Fibroblast of lung (primary cell): ENCODE data around the gene DAPK1. TPM values are rescaled to one million over a fixed set of nuclear protein-coding genes. Genes with fewer than 3 reads are reported as not detected.

Experiments used
- DNase-seq, 2 donors: peaks; one replicate each; pipeline versions ENCODE4 v3.0.0 to v3.0.0-alpha.2; 2010; ENCODE audit warnings: low read depth in 2 of 2
- H2AFZ ChIP-seq: 2 replicates; pipeline ENCODE4 v1.5.1; 2012; ENCODE audit warnings: low read length, control low read depth, inconsistent platforms
- H3K27ac ChIP-seq: 2 replicates; pipeline ENCODE4 v1.5.1; 2011; ENCODE audit warnings: low read length, control low read depth; ENCODE audit not compliant: insufficient read depth
- H3K27me3 ChIP-seq: 2 replicates; pipeline ENCODE4 v1.5.1; 2011; ENCODE audit warnings: mild to moderate bottlenecking, low read length; ENCODE audit not compliant: control insufficient read depth, insufficient read depth
- H3K36me3 ChIP-seq: 2 replicates; pipeline ENCODE4 v1.5.1; 2011; ENCODE audit warnings: low read length; ENCODE audit not compliant: control insufficient read depth, insufficient read depth
- H3K4me1 ChIP-seq: 2 replicates; pipeline ENCODE4 v1.5.1; 2011; ENCODE audit warnings: low read length; ENCODE audit not compliant: control insufficient read depth, insufficient read depth; ENCODE audit errors: extremely low read depth
- H3K4me2 ChIP-seq: 2 replicates; pipeline ENCODE4 v1.5.1; 2011; ENCODE audit warnings: low read length, control low read depth; ENCODE audit not compliant: insufficient read depth; ENCODE audit errors: extremely low read depth
- H3K4me3 ChIP-seq, 4 experiments: fragments of 200-600 bp in 1 of 4; sonication (generic) in 1 of 4; replicated peaks in 1 of 4; 2 replicates each; pipeline ENCODE4 v1.5.1; 2011 to 2016; ENCODE audit warnings: low read length in 4 of 4, low read depth in 3 of 4, mild to moderate bottlenecking in 3 of 4, control low read depth in 2 of 4, inconsistent platforms in 1 of 4, mixed read lengths in 1 of 4; ENCODE audit not compliant: insufficient read depth in 1 of 4; ENCODE audit errors: control extremely low read depth in 1 of 4
- H3K79me2 ChIP-seq: 2 replicates; pipeline ENCODE4 v1.5.1; 2012; ENCODE audit warnings: mild to moderate bottlenecking, low read length, inconsistent platforms; ENCODE audit not compliant: control insufficient read depth, insufficient read depth
- H3K9ac ChIP-seq: 2 replicates; pipeline ENCODE4 v1.5.1; 2011; ENCODE audit warnings: mild to moderate bottlenecking, low read length, control low read depth; ENCODE audit not compliant: insufficient read depth
- H3K9me3 ChIP-seq: 2 replicates; pipeline ENCODE4 v1.5.1; 2012; ENCODE audit warnings: low read depth, low read length; ENCODE audit not compliant: control insufficient read depth, insufficient read depth
- H4K20me1 ChIP-seq: 2 replicates; pipeline ENCODE4 v1.5.1; 2011; ENCODE audit warnings: low read length; ENCODE audit not compliant: control insufficient read depth, insufficient read depth; ENCODE audit errors: extremely low read depth
- EZH2 ChIP-seq: IDR thresholded peaks from 2 replicates; pipeline ENCODE4 v1.5.1; 2012; ENCODE audit warnings: low read length, control low read depth, mild to moderate bottlenecking; ENCODE audit errors: missing control alignments
- polyA plus RNA-seq, 2 donors: library from polyadenylated mRNA; depleted of rRNA in 1 of 2; stranded (reverse) in 1 of 2; unstranded in 1 of 2; fragments of >200 nt; gene quantifications; 2 replicates each; pipeline ENCODE4 v1.2.1, GENCODE V29; 2011 to 2012; ENCODE audit warnings: missing spikeins in 1 of 2
- total RNA-seq: library from RNA; depleted of rRNA; stranded (reverse); fragments of >200 nt; gene quantifications from 2 replicates; pipeline ENCODE4 v1.2.1, GENCODE V29; 2014
- TF ChIP-seq, protein P1 (sequence below), 2 donors: IDR thresholded peaks in 1 of 2; conservative IDR thresholded peaks in 1 of 2; 1 replicate in 1 of 2; 2 replicates in 1 of 2; pipeline ENCODE4 v1.5.1; 2011 to 2012; ENCODE audit warnings: low read length in 2 of 2, control low read depth in 1 of 2, inconsistent platforms in 1 of 2, low read depth in 1 of 2, mild to moderate bottlenecking in 1 of 2

Gene DAPK1
- total and polyA plus RNA-seq, 2 donors (not counting 1 experiment from before 2014, with no cell fraction given), result 1.1 to 15.5 TPM

- Histone ChIP-seq H3K36me3 (peaks cover 4% of the 10 kb centered on the region), H3K27me3 (no peaks in the 10 kb centered on the region), H2AFZ (no peak overlapping the region), H3K9ac (no peak overlapping the region), H3K79me2 (no peaks in the 10 kb centered on the region), H3K4me3 (no peak overlapping the region), H4K20me1 (no peaks in the 10 kb centered on the region), H3K9me3 (no peaks in the 10 kb centered on the region), H3K4me2 (no peak overlapping the region), H3K27ac (no peak overlapping the region), H3K4me1 (no peaks in the 10 kb centered on the region)
- DNase-seq, result no peak
- TF ChIP-seq EZH2, result no peak
- TF ChIP-seq, protein P1, sequence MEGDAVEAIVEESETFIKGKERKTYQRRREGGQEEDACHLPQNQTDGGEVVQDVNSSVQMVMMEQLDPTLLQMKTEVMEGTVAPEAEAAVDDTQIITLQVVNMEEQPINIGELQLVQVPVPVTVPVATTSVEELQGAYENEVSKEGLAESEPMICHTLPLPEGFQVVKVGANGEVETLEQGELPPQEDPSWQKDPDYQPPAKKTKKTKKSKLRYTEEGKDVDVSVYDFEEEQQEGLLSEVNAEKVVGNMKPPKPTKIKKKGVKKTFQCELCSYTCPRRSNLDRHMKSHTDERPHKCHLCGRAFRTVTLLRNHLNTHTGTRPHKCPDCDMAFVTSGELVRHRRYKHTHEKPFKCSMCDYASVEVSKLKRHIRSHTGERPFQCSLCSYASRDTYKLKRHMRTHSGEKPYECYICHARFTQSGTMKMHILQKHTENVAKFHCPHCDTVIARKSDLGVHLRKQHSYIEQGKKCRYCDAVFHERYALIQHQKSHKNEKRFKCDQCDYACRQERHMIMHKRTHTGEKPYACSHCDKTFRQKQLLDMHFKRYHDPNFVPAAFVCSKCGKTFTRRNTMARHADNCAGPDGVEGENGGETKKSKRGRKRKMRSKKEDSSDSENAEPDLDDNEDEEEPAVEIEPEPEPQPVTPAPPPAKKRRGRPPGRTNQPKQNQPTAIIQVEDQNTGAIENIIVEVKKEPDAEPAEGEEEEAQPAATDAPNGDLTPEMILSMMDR (conservative IDR thresholded peaks at IDR 0.05 in 1 of 2, IDR thresholded peaks at IDR 0.05 in 1 of 2; ENCODE audit: low read depth in 1 of 2, low read length in 2 of 2), result no peak
Observed at GRCh38 chr9:87734106-87734505, 236.4 kb downstream of the DAPK1 start.

DNA sequence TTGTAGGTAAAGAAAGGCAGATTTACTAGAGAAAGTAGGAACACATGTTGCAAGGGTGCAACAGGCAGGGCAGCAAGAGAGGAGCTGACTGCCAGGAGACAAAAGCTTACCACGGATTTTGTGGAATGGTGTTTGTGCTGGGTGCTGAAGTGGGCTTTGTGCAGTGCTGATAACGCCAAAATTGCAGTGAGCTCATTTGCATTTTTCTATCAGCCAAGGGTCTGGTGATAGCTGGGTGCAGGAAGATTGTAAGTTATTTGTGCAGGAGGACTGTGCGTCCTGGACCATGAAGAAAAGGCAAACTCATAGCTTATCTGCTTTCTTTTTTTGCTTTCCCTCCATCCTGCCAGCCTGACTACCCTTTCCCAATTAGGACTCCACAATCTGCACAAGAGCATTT is 241.9 kb downstream of the DAPK1 start:
- no peak overlapping the region for H3K9ac ChIP-seq
- DNase-seq, result no peak
- no peak overlapping the region for H3K27ac ChIP-seq
- no peaks in the 10 kb centered on the region for H3K9me3 ChIP-seq
- H3K36me3 ChIP-seq, result no peaks in the 10 kb centered on the region
- H3K27me3 ChIP-seq, result no peaks in the 10 kb centered on the region
- no peak overlapping the region for H3K4me2 ChIP-seq
- TF ChIP-seq, protein P1 (conservative IDR thresholded peaks at IDR 0.05 in 1 of 2, IDR thresholded peaks at IDR 0.05 in 1 of 2; ENCODE audit: low read depth in 1 of 2, low read length in 2 of 2), result no peak
- no peak for TF ChIP-seq EZH2
- no peaks in the 10 kb centered on the region for H4K20me1 ChIP-seq
- H3K4me3 ChIP-seq, result no peak overlapping the region
- no peaks in the 10 kb centered on the region for H3K79me2 ChIP-seq
- H2AFZ ChIP-seq, result no peak overlapping the region
- no peaks in the 10 kb centered on the region for H3K4me1 ChIP-seq

DNA sequence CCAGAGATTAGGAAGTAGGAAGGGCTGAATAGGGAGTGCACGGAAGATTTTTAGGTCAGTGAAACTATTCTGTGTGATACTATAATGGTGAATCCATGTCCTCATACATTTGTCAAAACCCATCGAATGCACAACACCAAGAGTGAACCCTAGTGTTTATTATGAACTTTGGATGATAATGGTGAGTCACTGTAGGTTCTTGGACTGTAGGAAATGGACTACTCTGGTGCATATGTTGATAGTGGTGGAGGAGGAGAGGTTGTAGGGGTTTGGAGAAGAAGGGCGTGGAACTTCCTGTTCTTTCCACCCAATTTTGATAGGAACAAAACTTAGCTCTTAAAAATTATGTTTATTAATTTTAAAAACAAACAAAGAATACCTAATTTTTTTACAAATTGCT is 242.5 kb downstream of the DAPK1 start:
- no peak overlapping the region for H2AFZ ChIP-seq
- no peak overlapping the region for H3K27ac ChIP-seq
- H3K9ac ChIP-seq, result no peak overlapping the region
- H3K4me3 ChIP-seq, result no peak overlapping the region
- no peaks in the 10 kb centered on the region for H4K20me1 ChIP-seq
- H3K36me3 ChIP-seq, result no peaks in the 10 kb centered on the region
- DNase-seq, result no peak
- no peak overlapping the region for H3K4me2 ChIP-seq
- TF ChIP-seq, protein P1 (conservative IDR thresholded peaks at IDR 0.05 in 1 of 2, IDR thresholded peaks at IDR 0.05 in 1 of 2; ENCODE audit: low read depth in 1 of 2, low read length in 2 of 2), result no peak
- TF ChIP-seq EZH2, result no peak
- H3K9me3 ChIP-seq, result no peaks in the 10 kb centered on the region
- no peaks in the 10 kb centered on the region for H3K4me1 ChIP-seq
- H3K79me2 ChIP-seq, result no peaks in the 10 kb centered on the region
- no peaks in the 10 kb centered on the region for H3K27me3 ChIP-seq
